ENCODE measurements around the gene PTPRG. TPM values are rescaled to one million over a fixed set of nuclear protein-coding genes. Genes with fewer than 3 reads are reported as not detected.

The PTPRG gene
- total and polyA plus RNA-seq, 10 of the 15 experiments (the other 5 are each of a cell fraction or from before 2014, with no cell fraction given): 0.29 to 20.7 (median 1.4) TPM

- Histone ChIP-seq H3K79me2 (ENCODE audit: control insufficient read depth, insufficient read depth, low read length) (no peaks in the 10 kb centered on the region), H3K9me3 (replicated peaks; ENCODE audit: control insufficient read depth, insufficient read depth, low read length) (no peaks in the 10 kb centered on the region), H3K4me1 (ENCODE audit: control insufficient read depth, insufficient read depth, low read length) (no peaks in the 10 kb centered on the region), H4K20me1 (ENCODE audit: control insufficient read depth, insufficient read depth) (no peaks in the 10 kb centered on the region), H3K4me3 (no peak overlapping the region), H3K9ac (ENCODE audit: control insufficient read depth, insufficient read depth, low read length) (no peak overlapping the region), H2AFZ (ENCODE audit: control insufficient read depth, low read depth, low read length) (no peak overlapping the region), H3K27me3 (replicated peaks in 1 of 2; ENCODE audit: control insufficient read depth in 2 of 2, insufficient read depth in 2 of 2, low read length in 1 of 2) (no peaks in the 10 kb centered on the region), H3K27ac (ENCODE audit: control insufficient read depth, insufficient read depth) (no peak overlapping the region), H3K4me2 (ENCODE audit: control insufficient read depth, insufficient read depth) (no peak overlapping the region), H3K36me3 (ENCODE audit: control insufficient read depth in 2 of 2, insufficient read depth in 2 of 2, low read length in 1 of 2) (no peaks in the 10 kb centered on the region)
- no peak for TF ChIP-seq RB1 (IDR thresholded peaks at IDR 0.05; ENCODE audit: borderline replicate concordance)
- no peak for TF ChIP-seq MTA2 (IDR thresholded peaks at IDR 0.05; ENCODE audit: low read depth)
- no peak for TF ChIP-seq CEBPZ (IDR thresholded peaks at IDR 0.05; ENCODE audit: low read depth, low read length)
- no peak for TF ChIP-seq TCF3 (IDR thresholded peaks at IDR 0.05; ENCODE audit: borderline replicate concordance, insufficient read depth, low read depth, low read length)
- TF ChIP-seq MEF2B (IDR thresholded peaks at IDR 0.05; ENCODE audit: partially characterized antibody, poor library complexity, severe bottlenecking): no peak
- TF ChIP-seq ETV6 (conservative IDR thresholded peaks at IDR 0.05 in 1 of 2, IDR thresholded peaks at IDR 0.05 in 1 of 2; ENCODE audit: borderline replicate concordance in 1 of 2, low read depth in 1 of 2): no peak
- no peak for TF ChIP-seq EZH2 (IDR thresholded peaks at IDR 0.05; ENCODE audit: borderline replicate concordance, control insufficient read depth, low read depth, low read length)
- TF ChIP-seq NKRF (conservative IDR thresholded peaks at IDR 0.05): no peak
- TF ChIP-seq, protein P1, sequence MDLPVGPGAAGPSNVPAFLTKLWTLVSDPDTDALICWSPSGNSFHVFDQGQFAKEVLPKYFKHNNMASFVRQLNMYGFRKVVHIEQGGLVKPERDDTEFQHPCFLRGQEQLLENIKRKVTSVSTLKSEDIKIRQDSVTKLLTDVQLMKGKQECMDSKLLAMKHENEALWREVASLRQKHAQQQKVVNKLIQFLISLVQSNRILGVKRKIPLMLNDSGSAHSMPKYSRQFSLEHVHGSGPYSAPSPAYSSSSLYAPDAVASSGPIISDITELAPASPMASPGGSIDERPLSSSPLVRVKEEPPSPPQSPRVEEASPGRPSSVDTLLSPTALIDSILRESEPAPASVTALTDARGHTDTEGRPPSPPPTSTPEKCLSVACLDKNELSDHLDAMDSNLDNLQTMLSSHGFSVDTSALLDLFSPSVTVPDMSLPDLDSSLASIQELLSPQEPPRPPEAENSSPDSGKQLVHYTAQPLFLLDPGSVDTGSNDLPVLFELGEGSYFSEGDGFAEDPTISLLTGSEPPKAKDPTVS (IDR thresholded peaks at IDR 0.05; ENCODE audit: low read depth, low read length): no peak
- TF ChIP-seq BRCA1 (IDR thresholded peaks at IDR 0.05; ENCODE audit: low read depth, low read length): no peak
- TF ChIP-seq BHLHE40 (IDR thresholded peaks at IDR 0.05; ENCODE audit: borderline replicate concordance in 1 of 2, low read depth in 2 of 2, low read length in 1 of 2): no peak
- no peak for TF ChIP-seq ZNF384 (IDR thresholded peaks at IDR 0.05; ENCODE audit: borderline replicate concordance, low read depth, low read length)
- no peak for TF ChIP-seq CHD1 (IDR thresholded peaks at IDR 0.05; ENCODE audit: low read depth, low read length)
- no peak for TF ChIP-seq RFX5 (IDR thresholded peaks at IDR 0.05; ENCODE audit: low read depth, low read length)
- TF ChIP-seq BACH1 (IDR thresholded peaks at IDR 0.05; ENCODE audit: borderline replicate concordance): no peak
- TF ChIP-seq MEF2A (IDR thresholded peaks at IDR 0.05; ENCODE audit: insufficient read depth, low read depth, low read length): no peak
- FAIRE-seq (no peak), ATAC-seq (peak; percentile 51), DNase-seq (ENCODE audit: low read depth, low spot score) (no peak)
- BruUV-seq (replicated peaks): no TSS peak
- RAD21 ChIA-PET (ENCODE audit: unreplicated experiment): no interaction called here
- in situ Hi-C loops (cut with MboI) (no loop called here), intact Hi-C loops (cut with micrococcal nuclease; ENCODE audit: unreplicated experiment) (no loop called here)
- 61% methylated on average over 4 of the region's 4 CpGs for WGBS (ENCODE audit: insufficient coverage, insufficient replicate concordance, low lambda C conversion rate, missing lambda C conversion rate)
- POLR2A ChIA-PET: no interaction called here
- SMC1A ChIA-PET (ENCODE audit: uncharacterized antibody, unreplicated experiment): no interaction called here
- CTCF ChIA-PET: interaction anchor here (1.1 to 1.4 kb wide), 2 partner anchors 9 to 28 kb away, joined by 3 read pairs; no protein-coding TSS in a partner anchor
These were observed 480.3 kb downstream of the PTPRG start for GRCh38 chr3:62041681-62042080.
